Fibroblast of lung (primary cell): ENCODE measurements around the gene RALY.

Source experiments
- EZH2 ChIP-seq: IDR thresholded peaks from 2 replicates; pipeline ENCODE4 v1.5.1; 2012; ENCODE audit warnings: low read length, control low read depth, mild to moderate bottlenecking; ENCODE audit errors: missing control alignments
- TF ChIP-seq, protein P1 (sequence below), 2 donors: IDR thresholded peaks in 1 of 2; conservative IDR thresholded peaks in 1 of 2; 1 replicate in 1 of 2; 2 replicates in 1 of 2; pipeline ENCODE4 v1.5.1; 2011 to 2012; ENCODE audit warnings: low read length in 2 of 2, control low read depth in 1 of 2, inconsistent platforms in 1 of 2, low read depth in 1 of 2, mild to moderate bottlenecking in 1 of 2

DNA sequence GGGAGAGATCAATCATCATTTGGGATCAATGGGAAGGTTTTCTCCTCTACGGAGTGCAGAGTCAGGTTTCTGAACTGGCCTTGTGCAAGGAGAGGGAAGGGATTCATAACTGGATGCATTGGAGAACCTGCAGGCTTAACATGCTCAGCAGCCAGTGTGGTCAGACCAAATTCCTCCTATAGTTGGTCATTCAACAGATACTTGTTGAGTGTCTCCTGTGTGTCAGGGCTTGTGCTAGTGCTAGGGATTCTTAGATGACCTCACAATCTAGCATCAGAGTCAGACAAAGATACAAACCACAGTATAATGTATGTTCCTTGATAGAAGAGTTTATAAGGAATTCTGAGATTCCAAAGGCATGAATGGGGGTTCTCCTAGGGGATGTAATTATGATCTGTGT lies 23.9 kb downstream of the RALY start:
- TF ChIP-seq, protein P1, sequence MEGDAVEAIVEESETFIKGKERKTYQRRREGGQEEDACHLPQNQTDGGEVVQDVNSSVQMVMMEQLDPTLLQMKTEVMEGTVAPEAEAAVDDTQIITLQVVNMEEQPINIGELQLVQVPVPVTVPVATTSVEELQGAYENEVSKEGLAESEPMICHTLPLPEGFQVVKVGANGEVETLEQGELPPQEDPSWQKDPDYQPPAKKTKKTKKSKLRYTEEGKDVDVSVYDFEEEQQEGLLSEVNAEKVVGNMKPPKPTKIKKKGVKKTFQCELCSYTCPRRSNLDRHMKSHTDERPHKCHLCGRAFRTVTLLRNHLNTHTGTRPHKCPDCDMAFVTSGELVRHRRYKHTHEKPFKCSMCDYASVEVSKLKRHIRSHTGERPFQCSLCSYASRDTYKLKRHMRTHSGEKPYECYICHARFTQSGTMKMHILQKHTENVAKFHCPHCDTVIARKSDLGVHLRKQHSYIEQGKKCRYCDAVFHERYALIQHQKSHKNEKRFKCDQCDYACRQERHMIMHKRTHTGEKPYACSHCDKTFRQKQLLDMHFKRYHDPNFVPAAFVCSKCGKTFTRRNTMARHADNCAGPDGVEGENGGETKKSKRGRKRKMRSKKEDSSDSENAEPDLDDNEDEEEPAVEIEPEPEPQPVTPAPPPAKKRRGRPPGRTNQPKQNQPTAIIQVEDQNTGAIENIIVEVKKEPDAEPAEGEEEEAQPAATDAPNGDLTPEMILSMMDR (conservative IDR thresholded peaks at IDR 0.05 in 1 of 2, IDR thresholded peaks at IDR 0.05 in 1 of 2; ENCODE audit: low read depth in 1 of 2, low read length in 2 of 2): no peak
- no peak for TF ChIP-seq EZH2
